Neutrophil (primary cell): ENCODE measurements around the gene IL1RAPL2.
"Not testable (repeated sequence)": the region's sequence is repeated elsewhere in the genome, so short reads cannot be mapped to it uniquely, and the experiment has no call there.

Experiments
- H3K27ac ChIP-seq: fragments of 200-600 bp; sonication (generic); 2 replicates; pipeline ENCODE4 v1.5.1; 2016; ENCODE audit warnings: mild to moderate bottlenecking, moderate library complexity
- H3K27me3 ChIP-seq: fragments of 200-600 bp; sonication (generic); 2 replicates; pipeline ENCODE4 v1.6.0; 2016; ENCODE audit warnings: mild to moderate bottlenecking
- H3K36me3 ChIP-seq: fragments of 200-600 bp; sonication (generic); 2 replicates; pipeline ENCODE4 v1.5.1; 2017
- H3K4me1 ChIP-seq, 2 experiments: fragments of 200-600 bp in 1 of 2; sonication (generic) in 1 of 2; 1 replicate in 1 of 2; 2 replicates in 1 of 2; pipeline versions ENCODE4 v1.5.1 to v1.6.1; 2013 to 2016; ENCODE audit warnings: low read depth in 1 of 2, low read length in 1 of 2, mild to moderate bottlenecking in 1 of 2, moderate library complexity in 1 of 2; ENCODE audit not compliant: control insufficient read depth in 1 of 2, insufficient read depth in 1 of 2
- H3K4me3 ChIP-seq, 2 experiments: fragments of 200-600 bp in 1 of 2; sonication (generic) in 1 of 2; 1 replicate in 1 of 2; 2 replicates in 1 of 2; pipeline ENCODE4 v1.5.1; 2013 to 2016; ENCODE audit warnings: low read depth in 1 of 2, low read length in 1 of 2, mild to moderate bottlenecking in 1 of 2, moderate library complexity in 1 of 2
- H3K9me3 ChIP-seq: fragments of 200-600 bp; sonication (generic); 2 replicates; pipeline ENCODE4 v1.5.1; 2016
- TF ChIP-seq, protein P1 (sequence below): fragments of 200-600 bp; sonication (generic); IDR thresholded peaks from 2 replicates; pipeline ENCODE4 v1.5.1; 2016; ENCODE audit warnings: antibody characterized with exemption

Gene IL1RAPL2

DNA sequence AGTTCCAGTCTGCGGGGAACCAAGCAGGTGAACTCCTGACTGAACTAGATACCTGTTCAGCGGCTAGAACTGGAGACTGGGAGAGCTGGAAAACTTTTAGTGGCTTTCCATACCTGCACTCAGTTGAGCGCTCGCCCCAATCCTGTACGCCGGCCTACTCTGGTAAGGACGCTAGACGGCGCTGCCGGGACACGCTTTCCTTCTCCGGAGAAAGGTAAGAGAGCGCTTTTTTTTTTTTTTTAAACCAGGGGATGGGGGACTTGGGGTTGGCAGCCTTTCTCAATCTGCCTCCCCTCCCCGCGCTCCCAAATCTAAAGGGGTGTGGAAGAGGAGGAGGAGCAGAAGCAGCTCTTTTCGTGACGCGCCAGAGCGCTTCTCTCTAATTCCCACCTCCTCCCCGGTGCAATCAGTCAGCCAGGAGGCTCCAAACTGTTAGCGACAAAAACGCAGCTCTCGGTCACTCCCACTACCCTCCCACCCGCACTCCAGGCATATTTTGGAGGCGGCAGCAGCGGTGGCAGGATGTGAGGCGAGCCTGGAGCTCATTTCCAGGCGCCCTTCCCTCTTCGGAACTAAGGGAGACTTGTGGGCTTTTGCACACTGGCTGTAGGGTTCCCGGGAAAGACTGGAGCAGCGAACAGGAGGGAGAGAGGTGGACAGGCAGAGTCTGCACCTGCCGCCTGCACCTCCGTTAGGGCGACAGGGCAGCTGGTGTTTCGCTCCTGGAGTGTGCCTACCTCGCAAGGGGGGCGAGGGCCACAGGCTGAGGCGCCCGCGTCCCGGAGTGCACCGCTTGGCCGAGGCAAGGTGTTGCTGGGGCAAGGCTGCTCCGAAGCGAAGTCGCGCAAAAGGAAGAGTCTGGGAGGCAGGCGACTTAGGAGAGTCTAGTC lies at the start of gene IL1RAPL2:
Gene IL1RAPL2, plus strand, starts transcription at position 409 of the 890 bp plus-strand sequence.
- TF ChIP-seq, protein P1, sequence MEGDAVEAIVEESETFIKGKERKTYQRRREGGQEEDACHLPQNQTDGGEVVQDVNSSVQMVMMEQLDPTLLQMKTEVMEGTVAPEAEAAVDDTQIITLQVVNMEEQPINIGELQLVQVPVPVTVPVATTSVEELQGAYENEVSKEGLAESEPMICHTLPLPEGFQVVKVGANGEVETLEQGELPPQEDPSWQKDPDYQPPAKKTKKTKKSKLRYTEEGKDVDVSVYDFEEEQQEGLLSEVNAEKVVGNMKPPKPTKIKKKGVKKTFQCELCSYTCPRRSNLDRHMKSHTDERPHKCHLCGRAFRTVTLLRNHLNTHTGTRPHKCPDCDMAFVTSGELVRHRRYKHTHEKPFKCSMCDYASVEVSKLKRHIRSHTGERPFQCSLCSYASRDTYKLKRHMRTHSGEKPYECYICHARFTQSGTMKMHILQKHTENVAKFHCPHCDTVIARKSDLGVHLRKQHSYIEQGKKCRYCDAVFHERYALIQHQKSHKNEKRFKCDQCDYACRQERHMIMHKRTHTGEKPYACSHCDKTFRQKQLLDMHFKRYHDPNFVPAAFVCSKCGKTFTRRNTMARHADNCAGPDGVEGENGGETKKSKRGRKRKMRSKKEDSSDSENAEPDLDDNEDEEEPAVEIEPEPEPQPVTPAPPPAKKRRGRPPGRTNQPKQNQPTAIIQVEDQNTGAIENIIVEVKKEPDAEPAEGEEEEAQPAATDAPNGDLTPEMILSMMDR = no peak
- Histone ChIP-seq H3K4me1 (no peaks in the 10 kb centered on the region), H3K27ac (no peak within 1 kb of the TSS), H3K36me3 (no peaks in the 10 kb centered on the region), H3K27me3 (peaks cover 59% of the 10 kb centered on the region), H3K9me3 (no peaks in the 10 kb centered on the region), H3K4me3 (no peak within 1 kb of the TSS)

DNA sequence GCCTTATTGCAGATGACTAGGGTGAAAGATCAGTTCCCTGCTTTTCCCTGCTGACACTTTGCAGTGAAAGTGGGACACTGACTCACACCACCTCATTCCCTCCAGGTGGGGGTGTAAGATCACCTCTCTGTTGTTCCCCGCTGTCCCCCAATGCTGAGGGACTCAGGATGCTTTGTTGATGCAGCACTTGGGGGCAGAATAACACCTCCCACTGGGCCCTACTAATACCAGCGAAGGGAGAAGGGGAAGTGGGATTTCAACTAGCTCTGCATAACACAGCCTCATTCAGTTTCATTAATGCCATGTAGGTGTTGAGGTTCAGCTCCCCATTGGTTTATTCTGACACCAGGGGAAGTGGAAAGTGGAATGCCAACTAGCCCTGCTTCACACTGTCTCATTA lies 43.6 kb upstream of the IL1RAPL2 start:
- TF ChIP-seq, protein P1 = no peak
- Histone ChIP-seq H3K9me3 (no peaks in the 10 kb centered on the region), H3K27me3 (no peaks in the 10 kb centered on the region), H3K36me3 (no peaks in the 10 kb centered on the region), H3K27ac (no peak overlapping the region), H3K4me3 (no peak overlapping the region), H3K4me1 (no peaks in the 10 kb centered on the region)

DNA sequence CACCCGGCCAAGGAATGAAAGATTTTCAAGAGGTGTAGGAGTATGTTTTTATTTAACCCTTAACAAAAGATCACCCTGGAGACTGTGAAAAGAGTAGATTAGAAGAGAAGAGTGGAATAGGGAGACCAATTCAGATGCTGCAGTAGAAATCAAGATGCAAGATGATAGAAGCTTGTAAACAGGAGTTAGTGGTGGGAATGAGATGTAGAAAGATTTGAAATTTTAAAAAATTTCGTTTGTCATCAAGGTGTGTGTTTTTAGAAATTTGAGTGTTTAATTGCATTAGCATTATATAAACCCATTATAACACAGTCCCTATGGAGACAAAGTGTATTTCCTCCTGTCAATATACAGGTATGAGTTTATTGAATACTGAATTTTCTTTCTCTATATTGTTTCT lies 42.1 kb upstream of the IL1RAPL2 start:
- H3K27ac ChIP-seq = no peak overlapping the region
- no peaks in the 10 kb centered on the region for H3K27me3 ChIP-seq
- H3K4me1 ChIP-seq = no peaks in the 10 kb centered on the region
- TF ChIP-seq, protein P1 = no peak
- no peaks in the 10 kb centered on the region for H3K36me3 ChIP-seq
- no peak overlapping the region for H3K4me3 ChIP-seq
- no peaks in the 10 kb centered on the region for H3K9me3 ChIP-seq

DNA sequence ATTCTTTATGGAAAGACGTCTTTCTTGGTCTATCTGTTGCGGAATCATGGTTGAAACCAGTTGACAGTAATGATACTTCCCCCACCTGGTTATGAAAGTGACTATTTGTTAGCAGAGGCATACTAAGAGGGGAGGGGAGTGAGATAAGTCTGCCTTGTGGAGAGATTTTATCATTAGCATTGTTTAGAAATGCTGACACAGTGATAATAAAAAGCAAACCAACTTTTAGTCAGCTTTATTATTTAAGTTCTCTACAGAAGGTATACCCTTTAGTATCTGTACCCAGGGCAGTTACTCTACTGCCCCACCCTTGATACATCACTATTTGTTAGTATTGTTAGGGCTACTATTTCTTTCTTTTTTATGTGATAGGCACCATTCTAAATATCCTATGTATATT lies 26.9 kb upstream of the IL1RAPL2 start:
- H3K27ac ChIP-seq = no peak overlapping the region
- H3K4me3 ChIP-seq = no peak overlapping the region
- no peaks in the 10 kb centered on the region for H3K36me3 ChIP-seq
- H3K27me3 ChIP-seq = no peaks in the 10 kb centered on the region
- no peaks in the 10 kb centered on the region for H3K9me3 ChIP-seq
- no peaks in the 10 kb centered on the region for H3K4me1 ChIP-seq
- TF ChIP-seq, protein P1 = no peak

DNA sequence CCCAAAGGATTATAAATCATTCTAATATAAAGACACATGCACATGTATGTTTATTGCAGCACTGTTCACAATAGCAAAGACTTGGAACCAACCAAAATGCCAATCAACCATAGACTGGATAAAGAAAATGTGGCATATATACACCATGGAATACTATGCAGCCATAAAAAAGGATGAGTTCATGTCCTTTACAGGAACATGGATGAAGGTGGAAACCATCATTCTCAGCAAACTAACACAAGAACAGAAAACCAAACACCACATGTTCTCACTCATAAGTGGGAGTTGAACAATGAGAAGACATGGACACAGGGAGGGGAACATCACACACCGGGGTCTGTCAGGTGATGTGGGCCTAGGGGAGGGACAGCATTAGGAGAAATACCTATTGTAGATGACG lies 23.6 kb upstream of the IL1RAPL2 start:
- H3K4me1 ChIP-seq, H3K4me3 ChIP-seq, H3K27ac ChIP-seq, H3K27me3 ChIP-seq, H3K9me3 ChIP-seq, H3K36me3 ChIP-seq: not testable (repeated sequence)

DNA sequence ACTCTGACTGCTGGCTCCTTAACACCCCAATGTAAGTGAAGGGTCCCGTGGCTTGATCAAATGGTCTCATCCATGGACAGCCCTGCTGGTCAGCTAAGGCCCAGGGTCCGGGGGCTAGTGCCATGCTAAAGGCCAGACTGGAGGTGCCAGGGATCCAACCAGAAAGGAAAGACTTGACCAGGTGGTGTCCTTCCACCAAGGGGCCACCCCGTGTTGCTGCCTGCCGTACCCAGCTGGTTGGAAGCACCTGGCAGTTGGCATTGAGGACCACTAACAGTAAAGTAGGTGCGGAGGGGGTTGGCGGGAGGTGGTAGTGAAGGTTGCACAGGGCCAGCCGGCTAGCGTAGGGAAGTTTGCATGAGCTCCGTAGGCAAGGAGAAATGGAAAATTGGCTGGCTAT lies 1.7 kb upstream of the IL1RAPL2 start:
- no peaks in the 10 kb centered on the region for H3K36me3 ChIP-seq
- no peaks in the 10 kb centered on the region for H3K9me3 ChIP-seq
- H3K27ac ChIP-seq = no peak overlapping the region
- H3K4me3 ChIP-seq = no peak overlapping the region
- H3K27me3 ChIP-seq = peaks cover 53% of the 10 kb centered on the region
- TF ChIP-seq, protein P1 = no peak
- no peaks in the 10 kb centered on the region for H3K4me1 ChIP-seq
